HG03354 (cell line): ENCODE measurements around the gene NBPF20.
"Not testable (repeated sequence)": the region's sequence is repeated elsewhere in the genome, so short reads cannot be mapped to it uniquely, and the experiment has no call there.

Source experiments
- ATAC-seq: cut with Tn5 transposase; IDR thresholded peaks from one replicate; pipeline ENCODE4 v1.9.1; 2021; ENCODE audit warnings: mild to moderate bottlenecking; ENCODE audit not compliant: unreplicated experiment, poor library complexity, severe bottlenecking

Gene NBPF20

DNA sequence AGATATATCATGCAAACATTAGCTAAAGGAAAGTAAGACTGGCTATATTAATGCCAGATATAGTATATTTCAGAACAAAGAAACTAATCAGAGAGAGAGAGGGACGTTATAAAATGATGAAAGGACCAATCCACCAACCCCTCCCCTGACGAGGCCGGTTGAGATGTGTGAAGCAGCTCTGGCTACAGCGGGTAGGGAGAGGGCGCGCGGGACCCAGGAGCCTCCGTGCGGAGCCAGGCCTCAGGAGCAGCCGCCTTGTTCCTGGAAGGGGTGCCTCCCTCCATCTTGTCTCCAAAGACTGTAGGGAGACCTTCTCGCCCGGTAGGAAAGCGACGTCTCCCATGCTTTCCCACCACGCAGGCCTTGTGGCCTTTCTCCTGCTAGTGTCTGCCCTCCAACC is 5.4 kb upstream of the NBPF20 start:
- not testable (repeated sequence) for ATAC-seq

- not testable (repeated sequence) for ATAC-seq
These were observed 3.9 kb upstream of the NBPF20 start for GRCh38 chr1:145429329-145429728.

GRCh38 chr1:145424612-145425435 is 579 bp downstream of the NBPF20 start:
- ATAC-seq: peak; percentile 75

GRCh38 chr1:145415149-145415548 is 10.3 kb downstream of the NBPF20 start:
- not testable (repeated sequence) for ATAC-seq

GRCh38 chr1:145407266-145407665 is 18.1 kb downstream of the NBPF20 start:
- not testable (repeated sequence) for ATAC-seq

- not testable (repeated sequence) for ATAC-seq
These were observed 20.5 kb downstream of the NBPF20 start for GRCh38 chr1:145404949-145405348.

DNA sequence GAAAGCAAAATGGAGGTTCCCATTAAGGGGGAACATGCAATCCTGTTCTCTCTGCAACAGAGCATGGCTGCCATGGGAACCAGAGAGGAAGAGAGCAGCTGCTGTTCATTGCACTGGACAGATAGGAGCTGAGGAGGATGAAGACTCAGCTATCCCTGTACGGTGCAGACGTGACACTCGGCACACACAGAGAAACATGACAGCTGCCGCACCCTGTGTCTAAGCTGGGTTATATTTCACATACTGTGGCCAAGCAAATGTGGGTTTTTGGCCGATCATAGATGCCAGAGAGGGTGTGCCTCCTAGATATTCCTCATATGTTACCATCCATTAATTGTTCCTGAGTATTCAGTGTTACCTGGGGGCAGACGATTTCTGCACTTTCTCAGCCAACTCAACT is 24.7 kb downstream of the NBPF20 start:
- ATAC-seq: not testable (repeated sequence)
